ENCODE results near the gene NTM.

The NTM gene

DNA sequence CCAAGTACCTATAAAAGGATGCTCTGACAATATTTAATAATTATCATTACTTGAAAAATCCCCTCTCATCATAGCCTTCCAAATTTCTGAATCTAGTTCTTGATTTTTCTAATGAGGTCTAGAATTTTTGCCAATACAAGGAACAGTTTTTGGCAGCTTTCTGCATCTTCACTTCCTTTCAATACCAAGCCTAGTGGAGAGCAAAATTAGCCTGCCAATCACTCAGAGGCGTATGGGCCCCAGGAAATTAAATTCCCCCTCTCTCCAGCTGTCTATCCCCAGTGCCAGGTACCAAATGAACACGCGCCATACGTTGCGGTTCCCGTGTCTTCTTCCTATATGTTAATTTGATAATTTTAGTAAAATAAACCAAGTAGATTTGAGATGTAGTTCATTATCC, 293.9 kb downstream of the NTM start:
- TF ChIP-seq, protein P1, sequence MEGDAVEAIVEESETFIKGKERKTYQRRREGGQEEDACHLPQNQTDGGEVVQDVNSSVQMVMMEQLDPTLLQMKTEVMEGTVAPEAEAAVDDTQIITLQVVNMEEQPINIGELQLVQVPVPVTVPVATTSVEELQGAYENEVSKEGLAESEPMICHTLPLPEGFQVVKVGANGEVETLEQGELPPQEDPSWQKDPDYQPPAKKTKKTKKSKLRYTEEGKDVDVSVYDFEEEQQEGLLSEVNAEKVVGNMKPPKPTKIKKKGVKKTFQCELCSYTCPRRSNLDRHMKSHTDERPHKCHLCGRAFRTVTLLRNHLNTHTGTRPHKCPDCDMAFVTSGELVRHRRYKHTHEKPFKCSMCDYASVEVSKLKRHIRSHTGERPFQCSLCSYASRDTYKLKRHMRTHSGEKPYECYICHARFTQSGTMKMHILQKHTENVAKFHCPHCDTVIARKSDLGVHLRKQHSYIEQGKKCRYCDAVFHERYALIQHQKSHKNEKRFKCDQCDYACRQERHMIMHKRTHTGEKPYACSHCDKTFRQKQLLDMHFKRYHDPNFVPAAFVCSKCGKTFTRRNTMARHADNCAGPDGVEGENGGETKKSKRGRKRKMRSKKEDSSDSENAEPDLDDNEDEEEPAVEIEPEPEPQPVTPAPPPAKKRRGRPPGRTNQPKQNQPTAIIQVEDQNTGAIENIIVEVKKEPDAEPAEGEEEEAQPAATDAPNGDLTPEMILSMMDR (conservative IDR thresholded peaks at IDR 0.05), result no peak
- TF ChIP-seq ZFX (IDR thresholded peaks at IDR 0.05), result no peak
- no peak overlapping the region for H3K27ac ChIP-seq

DNA sequence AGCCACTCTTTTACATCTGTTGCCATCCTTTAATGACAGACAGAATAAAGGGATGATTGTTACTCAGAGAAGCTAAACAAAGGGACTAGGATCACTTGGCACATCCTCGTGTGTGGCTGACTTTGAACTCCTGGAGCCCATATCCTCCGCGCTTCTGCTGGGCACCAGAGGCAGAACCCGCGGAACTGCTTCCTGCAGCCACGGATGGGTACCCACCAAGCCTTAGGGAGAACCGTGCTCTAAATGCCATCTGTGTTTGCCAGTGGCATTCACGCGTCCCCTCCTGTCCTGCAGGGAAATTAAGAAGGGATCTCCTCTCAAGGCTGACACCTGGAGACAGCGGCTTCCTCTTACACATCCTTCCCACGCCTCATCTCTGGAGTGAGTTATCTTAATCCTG, 294.4 kb downstream of the NTM start:
- H3K27ac ChIP-seq, result no peak overlapping the region
- TF ChIP-seq ZFX (IDR thresholded peaks at IDR 0.05), result no peak
- TF ChIP-seq, protein P1 (conservative IDR thresholded peaks at IDR 0.05), result no peak

DNA sequence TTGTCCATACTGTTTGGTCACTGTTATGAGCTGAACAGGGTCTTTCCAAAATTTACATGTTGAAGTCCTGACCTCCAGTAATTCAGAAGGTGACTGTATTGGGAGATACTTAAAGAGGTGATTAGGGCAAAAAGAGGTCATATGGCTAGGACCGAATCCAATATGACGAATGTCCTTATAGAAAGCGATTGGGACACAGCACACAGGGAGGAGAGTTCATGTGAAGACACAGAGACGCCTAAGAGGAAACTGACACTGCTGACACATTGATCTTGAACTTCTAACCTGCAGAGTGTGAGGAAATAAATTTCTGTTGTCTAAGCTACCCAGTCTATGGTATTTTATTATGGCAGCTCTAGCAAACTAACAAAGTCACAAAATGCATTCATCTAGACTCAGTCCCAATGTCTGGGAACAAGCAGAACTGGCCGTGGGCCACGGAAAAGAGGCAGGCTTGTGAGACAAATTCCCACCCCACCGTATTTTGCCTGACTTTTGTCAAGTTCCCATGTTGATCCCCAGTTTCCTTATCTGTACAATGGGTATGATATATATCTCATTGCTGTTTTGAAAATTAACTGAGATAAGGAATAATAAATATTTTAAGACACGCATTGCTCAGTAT, 295.0 kb downstream of the NTM start:
- H3K27ac ChIP-seq, result no peak overlapping the region

DNA sequence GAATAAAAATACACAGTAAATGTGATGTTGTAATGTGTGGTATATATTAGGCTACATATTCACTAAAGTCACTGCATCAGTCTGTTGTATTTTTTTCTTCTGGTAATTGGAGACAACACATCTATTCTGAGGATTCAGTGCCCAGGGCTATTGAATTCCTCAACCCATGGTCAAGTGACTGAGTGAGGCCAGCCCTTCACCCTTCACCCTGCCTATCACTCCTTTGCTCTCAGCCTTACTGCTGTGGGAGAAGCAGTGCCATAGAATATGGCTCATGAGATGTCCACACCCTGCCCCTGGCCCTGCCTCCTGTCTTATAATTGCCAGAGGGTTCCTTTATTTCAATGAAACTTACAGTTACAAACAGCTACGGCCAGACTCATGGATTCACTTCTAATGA, 295.6 kb downstream of the NTM start:
- TF ChIP-seq, protein P1 (conservative IDR thresholded peaks at IDR 0.05), result no peak
- no peak for TF ChIP-seq ZFX (IDR thresholded peaks at IDR 0.05)
- H3K27ac ChIP-seq, result no peak overlapping the region

More for the DNA sequence above, 295.0 kb downstream of the NTM start:
- TF ChIP-seq, protein P1 (conservative IDR thresholded peaks at IDR 0.05), result no peak
- no peak for TF ChIP-seq ZFX (IDR thresholded peaks at IDR 0.05)

DNA sequence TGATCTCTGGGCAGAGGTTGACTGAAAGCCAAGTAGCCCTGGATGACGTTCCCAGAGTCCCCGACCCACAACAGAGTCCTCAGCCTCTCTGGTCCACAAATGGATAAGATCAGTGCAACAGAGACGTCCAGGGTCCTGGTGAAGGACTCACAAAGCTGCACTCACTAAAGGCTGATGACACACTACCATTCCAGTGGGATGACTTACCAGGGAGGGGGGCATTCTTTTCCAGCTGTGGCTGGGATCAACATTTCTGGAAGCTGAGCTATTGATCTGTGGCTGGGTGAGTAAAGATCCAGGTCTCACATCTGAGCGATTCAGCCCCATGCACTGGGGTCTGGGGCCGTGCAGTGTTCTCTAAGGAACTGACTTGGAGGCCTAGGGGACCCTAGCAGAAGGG, 296.2 kb downstream of the NTM start:
- H3K27ac ChIP-seq, result no peak overlapping the region
- TF ChIP-seq ZFX (IDR thresholded peaks at IDR 0.05), result no peak
- TF ChIP-seq, protein P1 (conservative IDR thresholded peaks at IDR 0.05), result no peak

DNA sequence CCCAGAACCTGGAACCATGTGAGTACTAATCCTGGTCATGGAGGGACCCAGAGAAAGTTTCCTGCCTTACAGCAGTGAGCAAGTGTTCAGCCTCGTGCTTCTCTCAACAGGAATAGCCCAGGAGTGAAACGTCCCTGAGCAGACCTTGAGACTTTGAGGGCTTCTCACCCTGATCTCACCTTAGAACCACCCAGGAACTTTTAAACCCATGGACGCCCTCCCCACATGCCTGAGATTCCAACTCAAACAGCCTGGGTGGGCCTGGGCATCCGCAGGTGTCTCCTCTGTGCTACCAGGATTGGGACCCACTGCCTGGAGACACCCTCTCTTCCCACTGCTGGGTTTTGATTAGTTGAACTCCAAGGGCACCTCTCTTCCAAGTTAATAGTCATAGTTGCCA, 297.2 kb downstream of the NTM start:
- no peak overlapping the region for H3K27ac ChIP-seq

More for the DNA sequence above, 297.2 kb downstream of the NTM start:
- no peak for TF ChIP-seq ZFX (IDR thresholded peaks at IDR 0.05)
- TF ChIP-seq, protein P1 (conservative IDR thresholded peaks at IDR 0.05), result no peak

All from C4-2B (cell line).